Heart left ventricle (tissue), 16 donors: Measurements from ENCODE around the gene APOBEC3H. TPM values are rescaled to one million over a fixed set of nuclear protein-coding genes. Genes with fewer than 3 reads are reported as not detected.
A peak's percentile ranks its signal among the peaks of the same experiment; 100 is the strongest.

Experiments
- ATAC-seq, 4 donors: fragments of 200-7000 bp; cut with Tn5 transposase; one replicate each; pipeline ENCODE4 v1.9.1; 2020 to 2022; ENCODE audit warnings: moderate library complexity in 4 of 4, mild to moderate bottlenecking in 3 of 4, moderate number of reproducible peaks in 1 of 4
- DNase-seq, 5 donors: peaks; one replicate each; pipeline ENCODE4 v3.0.0-alpha.2; 2020
- H3K27ac ChIP-seq, 12 donors: fragments of 200-600 bp; sonication (generic) in 4 of 12; one replicate each; pipeline versions ENCODE4 v1.5.0 to v1.8.0; 2016 to 2022; ENCODE audit warnings: mild to moderate bottlenecking in 2 of 12
- H3K27me3 ChIP-seq, 9 donors: fragments of 200-600 bp; sonication (generic) in 2 of 9; one replicate each; pipeline versions ENCODE4 v1.5.1 to v1.8.0; 2016 to 2022; ENCODE audit warnings: mild to moderate bottlenecking in 3 of 9
- H3K36me3 ChIP-seq, 9 donors: fragments of 200-600 bp; sonication (generic) in 2 of 9; one replicate each; pipeline versions ENCODE4 v1.5.0 to v1.8.0; 2018 to 2022; ENCODE audit warnings: mild to moderate bottlenecking in 2 of 9
- H3K4me1 ChIP-seq, 12 donors: fragments of 200-600 bp; sonication (generic) in 4 of 12; one replicate each; pipeline versions ENCODE4 v1.5.0 to v1.8.0; 2016 to 2022; ENCODE audit warnings: mild to moderate bottlenecking in 3 of 12
- H3K4me3 ChIP-seq, 12 donors: fragments of 200-600 bp; sonication (generic) in 4 of 12; one replicate each; pipeline versions ENCODE4 v1.5.0 to v1.8.0; 2017 to 2022; ENCODE audit warnings: mild to moderate bottlenecking in 9 of 12, moderate library complexity in 4 of 12
- H3K9me3 ChIP-seq, 12 donors: fragments of 200-600 bp; sonication (generic) in 4 of 12; one replicate each; pipeline versions ENCODE4 v1.5.0 to v1.8.0; 2016 to 2022; ENCODE audit warnings: mild to moderate bottlenecking in 1 of 12
- POLR2A ChIP-seq, 2 donors: fragments of 450-650 bp; IDR thresholded peaks; one replicate each; pipeline ENCODE4 v1.6.1; 2017; ENCODE audit warnings: antibody characterized with exemption in 2 of 2, mild to moderate bottlenecking in 2 of 2, moderate library complexity in 2 of 2
- WGBS, 4 donors: extraction: QIAGEN DNeasy Blood & Tissue Kit in 2 of 4; methylation state at CpG; one replicate each; pipeline versions ENCODE4 v1.1.5 to v1.1.7; 2013 to 2018; 5-methylcytosine and 5-hydroxymethylcytosine counted together
- intact Hi-C, 10 donors: fragments of 100-400 bp; cut with DNase I; formaldehyde crosslinking; loops; one replicate each; pipeline versions ENCODE4 v1.11.1 to v1.14.2; 2022
- polyA plus RNA-seq, 2 donors: library from polyadenylated mRNA; stranded (reverse); fragments of 200-250 nt; gene quantifications; one replicate each; pipeline ENCODE4 v1.2.3, GENCODE V29; 2013
- total RNA-seq, 9 donors: library from RNA; depleted of rRNA in 2 of 9; stranded (reverse); fragments of >200 nt in 2 of 9; fragmentation: NEBNext Ultra II Directional in 3 of 9; extraction: Animal tissue kit (Norgen Biotek cat#: 25700) in 3 of 9; gene quantifications; one replicate each; pipeline versions ENCODE4 v1.1.0 to v1.2.4, GENCODE V29; 2016 to 2023
- TF ChIP-seq, protein P1 (sequence below), 12 donors: fragments of 200-600 bp; sonication (generic) in 4 of 12; IDR thresholded peaks; one replicate each; pipeline versions ENCODE4 v1.5.0 to v1.8.0; 2018 to 2022; ENCODE audit warnings: antibody characterized with exemption in 12 of 12, mild to moderate bottlenecking in 5 of 12
- donor health status: ischemic (EF 13 %, LVEDD 7.1; RV severe dilation, severe dysfunction).
- donor health status: healthy with polysubstance abuse.
- donor health status: DM: no; HTN: yes; CAD: no.
- donor health status: DM: no; HTN: no; CAD: no.
- donor health status: ischemic (EF 25% LVEDD 6.9; RV normal size, moderate dysfunction).
- donor health status: ischemic (EF 25% LVEDD 5.7; RV mildly dilated, moderate dysfunction).
- donor health status: healthy.
- donor health status: DM: yes; HTN: yes; CAD: no.
- donor health status: ischemic (EF 35%, LVEDD 5.7; RV mildly dilated, moderate dysfunction).
- donor health status: nonischemic (EF 11% LVEDD 7.7; RV severe dilation, severe dysfunction).
- donor health status: DM: yes; HTN: yes; CAD: no.
- donor health status: PGD.
- donor health status: ischemic (EF 29% LVEDD 5.4; RV normal size, mild dysfunction).
- donor health status: nonischemic (EF 23%, LVEDD 6.1; RV moderate dilation, normal function).

The APOBEC3H gene
- total and polyA plus RNA-seq, 11 donors: 0.21 to 1.7 (median 0.60) TPM; not detected in 6

DNA sequence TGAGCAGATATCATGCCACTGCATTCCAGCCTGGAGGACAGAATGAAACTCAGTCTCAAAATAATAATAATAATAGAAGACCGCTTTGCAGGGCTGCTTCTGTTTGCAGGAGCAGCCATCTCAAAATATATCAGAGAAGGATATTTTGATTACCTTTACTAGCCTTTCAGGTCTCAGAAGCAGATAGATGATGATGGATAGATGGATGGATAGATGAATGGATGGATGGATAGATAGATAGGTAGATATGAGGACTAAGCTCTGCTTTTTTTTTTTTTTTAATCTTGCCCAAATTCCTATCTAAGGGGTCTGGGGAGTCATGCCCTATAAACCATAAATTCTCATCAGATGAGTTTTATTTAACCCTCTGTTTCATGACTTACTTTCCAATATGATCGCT is 18.5 kb downstream of the APOBEC3H start:
- TF ChIP-seq, protein P1, sequence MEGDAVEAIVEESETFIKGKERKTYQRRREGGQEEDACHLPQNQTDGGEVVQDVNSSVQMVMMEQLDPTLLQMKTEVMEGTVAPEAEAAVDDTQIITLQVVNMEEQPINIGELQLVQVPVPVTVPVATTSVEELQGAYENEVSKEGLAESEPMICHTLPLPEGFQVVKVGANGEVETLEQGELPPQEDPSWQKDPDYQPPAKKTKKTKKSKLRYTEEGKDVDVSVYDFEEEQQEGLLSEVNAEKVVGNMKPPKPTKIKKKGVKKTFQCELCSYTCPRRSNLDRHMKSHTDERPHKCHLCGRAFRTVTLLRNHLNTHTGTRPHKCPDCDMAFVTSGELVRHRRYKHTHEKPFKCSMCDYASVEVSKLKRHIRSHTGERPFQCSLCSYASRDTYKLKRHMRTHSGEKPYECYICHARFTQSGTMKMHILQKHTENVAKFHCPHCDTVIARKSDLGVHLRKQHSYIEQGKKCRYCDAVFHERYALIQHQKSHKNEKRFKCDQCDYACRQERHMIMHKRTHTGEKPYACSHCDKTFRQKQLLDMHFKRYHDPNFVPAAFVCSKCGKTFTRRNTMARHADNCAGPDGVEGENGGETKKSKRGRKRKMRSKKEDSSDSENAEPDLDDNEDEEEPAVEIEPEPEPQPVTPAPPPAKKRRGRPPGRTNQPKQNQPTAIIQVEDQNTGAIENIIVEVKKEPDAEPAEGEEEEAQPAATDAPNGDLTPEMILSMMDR (IDR thresholded peaks at IDR 0.05): no peak
- no peak for TF ChIP-seq POLR2A (IDR thresholded peaks at IDR 0.05)
- peaks cover 0 to 28% (median 6%) of the 10 kb centered on the region in 9 donors for H3K27me3 ChIP-seq
- WGBS, 4 donors: 92 to 93% (median 93%) methylated on average over 2 of the region's 2 CpGs
- DNase-seq: no peak
- H3K4me3 ChIP-seq: no peak overlapping the region
- H3K27ac ChIP-seq: no peak overlapping the region
- no peaks in the 10 kb centered on the region for H3K36me3 ChIP-seq
- no peak for ATAC-seq
- no peaks in the 10 kb centered on the region for H3K9me3 ChIP-seq
- H3K4me1 ChIP-seq: peaks cover 0 to 8% (median 0%) of the 10 kb centered on the region in 12 donors
- intact Hi-C loops: loop anchor here in 5 of 10 donors (5.0 to 10.0 kb wide), 4 partner anchors 103 to 341 kb away; partner anchors contain the start of gene APOBEC3C (in 1 of the 5)

DNA sequence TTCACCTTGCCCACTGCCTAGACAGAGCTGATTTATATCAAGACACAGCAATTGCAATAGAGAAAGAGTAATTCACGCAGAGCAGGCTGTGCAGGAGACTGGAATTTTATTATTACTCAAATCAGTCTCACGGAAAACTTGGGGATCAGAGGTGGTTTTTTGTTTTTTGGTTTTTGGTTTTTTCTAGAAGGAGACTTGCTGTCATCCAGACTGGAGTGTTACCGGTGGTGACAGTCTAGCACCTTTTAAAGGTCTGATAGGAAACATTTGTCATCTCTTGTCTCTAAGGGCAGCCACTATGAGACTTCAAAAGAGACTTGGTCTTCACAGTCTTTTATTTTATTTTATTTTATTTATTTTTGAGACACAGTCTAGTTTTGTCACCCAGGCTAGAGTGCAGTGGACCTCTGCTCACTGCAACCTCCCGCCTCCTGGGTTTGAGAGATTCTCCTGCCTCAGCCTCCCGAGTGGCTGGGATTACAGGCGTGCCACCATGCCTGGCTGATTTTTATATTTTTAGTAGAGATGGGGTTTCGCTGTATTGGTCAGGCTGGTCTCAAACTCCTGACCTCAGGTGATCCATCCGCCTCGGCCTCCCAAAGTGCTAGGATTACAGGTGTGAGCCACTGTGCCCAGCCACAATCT is 19.1 kb downstream of the APOBEC3H start:
- no peaks in the 10 kb centered on the region for H3K36me3 ChIP-seq
- H3K27me3 ChIP-seq: peaks cover 0 to 28% (median 6%) of the 10 kb centered on the region in 9 donors
- intact Hi-C loops: loop anchor here in 5 of 10 donors (5.0 to 10.0 kb wide), 4 partner anchors 104 to 341 kb away; partner anchors contain the start of gene APOBEC3C (in 1 of the 5)
- ATAC-seq (no peak), DNase-seq (no peak)
- 79 to 86% (median 82%) methylated on average over 9 of the region's 9 CpGs for whole genome bisulfite sequencing, 4 donors
- H3K27ac ChIP-seq: no peak overlapping the region
- no peak overlapping the region for H3K4me3 ChIP-seq
- H3K4me1 ChIP-seq: peaks cover 0 to 8% (median 0%) of the 10 kb centered on the region in 12 donors
- TF ChIP-seq POLR2A (IDR thresholded peaks at IDR 0.05): no peak
- TF ChIP-seq, protein P1 (IDR thresholded peaks at IDR 0.05): no peak
- no peaks in the 10 kb centered on the region for H3K9me3 ChIP-seq

DNA sequence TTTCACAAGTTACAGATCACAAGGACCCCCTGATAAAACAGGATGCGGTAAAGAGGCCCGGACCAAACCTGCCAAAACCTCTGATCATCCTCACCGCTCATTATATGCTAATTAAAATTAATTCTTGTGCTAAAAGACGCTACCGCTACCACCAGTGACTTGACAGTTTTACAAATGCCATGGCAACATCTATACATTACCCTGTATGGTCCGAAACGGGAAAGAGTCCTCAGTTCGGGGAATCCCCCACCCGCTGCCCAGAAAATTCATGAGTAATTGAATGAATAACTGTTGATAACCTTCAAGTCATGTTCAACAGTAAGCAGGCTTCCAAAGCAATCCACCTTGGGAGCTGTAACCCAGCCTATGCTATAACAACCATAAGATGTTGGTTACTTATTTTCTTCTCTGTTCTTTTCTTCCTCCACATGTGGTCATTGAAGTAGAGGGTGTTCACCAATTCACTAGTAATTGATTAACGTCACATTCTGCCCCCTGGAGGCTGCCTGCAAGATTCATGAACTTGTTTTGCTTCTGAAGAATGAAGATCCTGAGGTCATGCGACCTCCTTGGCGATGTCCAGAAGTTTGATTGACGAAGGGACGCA is 20.6 kb downstream of the APOBEC3H start:
- peak in 2 of 5 donors; percentile 51 to 52 for DNase-seq
- 68 to 72% (median 71%) methylated on average over 14 of the region's 14 CpGs for WGBS, 4 donors
- ATAC-seq: no peak

More for the DNA sequence above, 20.6 kb downstream of the APOBEC3H start:
- TF ChIP-seq POLR2A (IDR thresholded peaks at IDR 0.05): no peak
- TF ChIP-seq, protein P1 (IDR thresholded peaks at IDR 0.05): peak in 10 of 12 donors; percentile 21 to 55 (median 40)
- H3K36me3 ChIP-seq: no peaks in the 10 kb centered on the region
- peak overlapping the region in 1 of 12 donors; percentile 62 for H3K27ac ChIP-seq
- no peaks in the 10 kb centered on the region for H3K9me3 ChIP-seq
- H3K27me3 ChIP-seq: peaks cover 0 to 28% (median 6%) of the 10 kb centered on the region in 9 donors
- intact Hi-C loops: loop anchor here in 5 of 10 donors (5.0 to 10.0 kb wide), 4 partner anchors 105 to 343 kb away; partner anchors contain the start of gene APOBEC3C (in 1 of the 5)
- peak overlapping the region in 1 of 12 donors; percentile 8 for H3K4me3 ChIP-seq
- H3K4me1 ChIP-seq: peaks cover 0 to 12% (median 0%) of the 10 kb centered on the region in 12 donors
